GM23338 (cell line): ENCODE measurements around the gene PRG3.
"Not testable (repeated sequence)": the region's sequence is repeated elsewhere in the genome, so short reads cannot be mapped to it uniquely, and the experiment has no call there.

Experiments used
- EZH2 ChIP-seq: fragments of 200-600 bp; sonication (generic); IDR thresholded peaks from one replicate; pipeline ENCODE4 v1.8.0; 2017; ENCODE audit warnings: antibody characterized with exemption, mild to moderate bottlenecking, low read depth; ENCODE audit not compliant: unreplicated experiment
- TF ChIP-seq, protein P1 (sequence below), 2 experiments: fragments of 200-600 bp in 1 of 2; sonication (generic) in 1 of 2; conservative IDR thresholded peaks; 2 replicates each; pipeline versions ENCODE4 v1.5.1 to v1.6.1; 2016 to 2017; ENCODE audit warnings: antibody characterized with exemption in 2 of 2, low read depth in 2 of 2, mild to moderate bottlenecking in 2 of 2, moderate library complexity in 1 of 2

DNA sequence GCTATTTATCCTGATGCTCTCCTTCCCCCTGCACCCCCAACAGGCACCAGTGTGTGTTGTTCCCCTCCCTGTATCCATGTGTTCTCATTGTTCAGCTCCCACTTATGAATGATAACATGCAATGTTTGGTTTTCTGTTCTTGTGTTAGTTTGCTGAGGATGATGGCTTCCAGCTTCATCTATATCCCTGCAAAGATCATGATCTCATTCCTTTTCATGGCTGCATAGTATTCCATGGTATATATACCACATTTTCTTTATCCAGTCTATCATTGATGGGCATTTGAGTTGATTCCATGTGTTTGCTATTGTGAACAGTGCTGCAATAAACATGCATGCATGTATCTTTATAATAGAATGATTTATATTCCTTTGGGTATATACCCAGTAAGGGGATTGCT is 19.5 kb downstream of the PRG3 start:
- TF ChIP-seq, protein P1, sequence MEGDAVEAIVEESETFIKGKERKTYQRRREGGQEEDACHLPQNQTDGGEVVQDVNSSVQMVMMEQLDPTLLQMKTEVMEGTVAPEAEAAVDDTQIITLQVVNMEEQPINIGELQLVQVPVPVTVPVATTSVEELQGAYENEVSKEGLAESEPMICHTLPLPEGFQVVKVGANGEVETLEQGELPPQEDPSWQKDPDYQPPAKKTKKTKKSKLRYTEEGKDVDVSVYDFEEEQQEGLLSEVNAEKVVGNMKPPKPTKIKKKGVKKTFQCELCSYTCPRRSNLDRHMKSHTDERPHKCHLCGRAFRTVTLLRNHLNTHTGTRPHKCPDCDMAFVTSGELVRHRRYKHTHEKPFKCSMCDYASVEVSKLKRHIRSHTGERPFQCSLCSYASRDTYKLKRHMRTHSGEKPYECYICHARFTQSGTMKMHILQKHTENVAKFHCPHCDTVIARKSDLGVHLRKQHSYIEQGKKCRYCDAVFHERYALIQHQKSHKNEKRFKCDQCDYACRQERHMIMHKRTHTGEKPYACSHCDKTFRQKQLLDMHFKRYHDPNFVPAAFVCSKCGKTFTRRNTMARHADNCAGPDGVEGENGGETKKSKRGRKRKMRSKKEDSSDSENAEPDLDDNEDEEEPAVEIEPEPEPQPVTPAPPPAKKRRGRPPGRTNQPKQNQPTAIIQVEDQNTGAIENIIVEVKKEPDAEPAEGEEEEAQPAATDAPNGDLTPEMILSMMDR (conservative IDR thresholded peaks at IDR 0.05; ENCODE audit: low read depth in 2 of 2): not testable (repeated sequence)
- not testable (repeated sequence) for TF ChIP-seq EZH2
